OCI-LY7 (cell line): ENCODE results near the gene CDC42SE1.

Experiments used
- CTCF ChIP-seq: fragments of 200-600 bp; sonication (generic); conservative IDR thresholded peaks from 2 replicates; pipeline ENCODE4 v1.5.1; 2014; ENCODE audit warnings: mild to moderate bottlenecking, antibody characterized with exemption, low read length, moderate library complexity, mixed read lengths
- EZH2phosphoT487 ChIP-seq: fragments of 200-600 bp; sonication (generic); IDR thresholded peaks from 2 replicates; pipeline ENCODE4 v1.6.1; 2018; ENCODE audit warnings: low read depth, borderline replicate concordance, mild to moderate bottlenecking, mixed run types, antibody characterized with exemption, low read length, moderate library complexity, mixed read lengths

- TF ChIP-seq CTCF: no peak
- TF ChIP-seq EZH2phosphoT487: no peak
These were observed 24.3 kb downstream of the CDC42SE1 start for GRCh38 chr1:151035167-151035566.
